HG02938 (cell line): ENCODE results near the gene KNOP1.
"Not testable (repeated sequence)": the region's sequence is repeated elsewhere in the genome, so short reads cannot be mapped to it uniquely, and the experiment has no call there.

ENCODE experiments used
- ATAC-seq: cut with Tn5 transposase; IDR thresholded peaks from one replicate; pipeline ENCODE4 v1.9.1; 2021; ENCODE audit warnings: mild to moderate bottlenecking, moderate library complexity; ENCODE audit not compliant: unreplicated experiment

Gene KNOP1

GRCh38 chr16:19744670-19745069 is 26.6 kb upstream of the KNOP1 start:
- no peak for ATAC-seq

GRCh38 chr16:19743816-19744159 is 25.8 kb upstream of the KNOP1 start:
- no peak for ATAC-seq

- no peak for ATAC-seq
Observed at GRCh38 chr16:19741354-19741753, 23.3 kb upstream of the KNOP1 start.

- ATAC-seq: no peak
Observed at GRCh38 chr16:19737306-19738038, 19.4 kb upstream of the KNOP1 start.

- no peak for ATAC-seq
Observed at GRCh38 chr16:19735074-19735867, 17.2 kb upstream of the KNOP1 start.

GRCh38 chr16:19733551-19733950 is 15.5 kb upstream of the KNOP1 start:
- ATAC-seq: no peak

- no peak for ATAC-seq
Observed at GRCh38 chr16:19728636-19728965, 10.6 kb upstream of the KNOP1 start.

GRCh38 chr16:19722981-19723380 is 5.0 kb upstream of the KNOP1 start:
- no peak for ATAC-seq

GRCh38 chr16:19722269-19722952 is 4.4 kb upstream of the KNOP1 start:
- no peak for ATAC-seq

- ATAC-seq: no peak
Observed at GRCh38 chr16:19718624-19718965, 568 bp upstream of the KNOP1 start.

GRCh38 chr16:19717314-19717713 is 713 bp downstream of the KNOP1 start:
- no peak for ATAC-seq

GRCh38 chr16:19716728-19717127 is 1.3 kb downstream of the KNOP1 start:
- ATAC-seq: not testable (repeated sequence)

GRCh38 chr16:19716183-19716582 is 1.8 kb downstream of the KNOP1 start:
- no peak for ATAC-seq

- no peak for ATAC-seq
Observed at GRCh38 chr16:19715566-19715965, 2.5 kb downstream of the KNOP1 start.

GRCh38 chr16:19713697-19714096 is 4.3 kb downstream of the KNOP1 start:
- ATAC-seq: no peak

- no peak for ATAC-seq
Observed at GRCh38 chr16:19712418-19713058, 5.5 kb downstream of the KNOP1 start.

GRCh38 chr16:19711643-19712042 is 6.4 kb downstream of the KNOP1 start:
- ATAC-seq: no peak

- ATAC-seq: no peak
Observed at GRCh38 chr16:19710991-19711545, 7.0 kb downstream of the KNOP1 start.

- no peak for ATAC-seq
Observed at GRCh38 chr16:19710191-19710908, 7.7 kb downstream of the KNOP1 start.

GRCh38 chr16:19709381-19710136 is 8.5 kb downstream of the KNOP1 start:
- ATAC-seq: no peak
